ENCODE data around the gene THEMIS2.

GRCh38 chr1:27915082-27915575, 42.8 kb downstream of the THEMIS2 start:
- TF ChIP-seq CTCF (IDR thresholded peaks at IDR 0.05; ENCODE audit: control extremely low read depth in 1 of 3, insufficient read depth in 1 of 3, low read depth in 1 of 3, low read length in 3 of 3) (no peak), CEBPB (IDR thresholded peaks at IDR 0.05; ENCODE audit: low read depth, low read length) (no peak)
